Measurements from ENCODE around the gene CYP1B1.

GRCh38 chr2:38093527-38094165 lies 17.7 kb upstream of the CYP1B1 start:
- no peak for TF ChIP-seq SP1 (CRISPR knock-in tag; conservative IDR thresholded peaks at IDR 0.05)
- no peak for TF ChIP-seq SMAD3 (CRISPR knock-in tag; IDR thresholded peaks at IDR 0.05; ENCODE audit: borderline replicate concordance)
- TF ChIP-seq ATF2 (CRISPR knock-in tag; IDR thresholded peaks at IDR 0.05; ENCODE audit: borderline replicate concordance, low read depth), result no peak

All from WTC11 (cell line).